HG03196 (cell line): ENCODE data around the gene ACSF3.

Experiments
- ATAC-seq: cut with Tn5 transposase; IDR thresholded peaks from one replicate; pipeline ENCODE4 v1.9.1; 2021; ENCODE audit not compliant: unreplicated experiment

ACSF3 gene

DNA sequence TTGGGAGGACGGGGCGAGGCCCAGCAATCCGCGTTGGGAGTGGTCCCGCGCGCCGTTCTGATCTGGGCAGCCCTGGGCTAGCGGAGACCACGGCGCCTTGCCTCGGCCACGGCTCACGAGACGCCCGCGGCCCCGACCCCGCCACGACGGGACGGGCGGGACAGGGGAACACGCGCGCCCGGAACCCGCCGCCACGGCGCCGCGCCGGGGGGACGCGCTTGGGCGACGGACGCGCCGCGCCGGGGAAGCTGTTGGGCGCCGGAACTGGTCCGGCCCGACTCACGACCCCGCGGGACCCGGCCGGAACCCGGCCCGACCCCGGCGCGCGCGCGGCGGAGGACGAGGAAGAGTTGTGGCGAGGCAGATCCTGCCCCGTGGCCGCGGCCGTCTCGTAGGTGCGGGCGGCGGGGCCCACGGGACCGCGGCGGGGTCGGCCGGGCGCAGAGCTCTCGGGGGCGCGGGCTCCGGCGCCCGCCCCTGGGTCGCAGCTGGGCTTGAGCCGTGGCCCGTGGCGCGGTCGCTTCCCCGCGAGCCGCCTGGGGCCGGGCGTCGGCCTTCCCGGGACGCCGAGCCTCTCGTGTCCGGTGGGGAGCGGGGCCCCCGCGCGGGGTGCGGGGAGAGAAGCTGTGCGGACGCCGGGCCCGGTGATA lies at the start of gene ACSF3:
TSS of gene ACSF3 (plus strand) at position 251 of the 650 bp plus-strand sequence. CDS start 6,830 bp downstream, outside the sequence.
- peak; percentile 47 for ATAC-seq

DNA sequence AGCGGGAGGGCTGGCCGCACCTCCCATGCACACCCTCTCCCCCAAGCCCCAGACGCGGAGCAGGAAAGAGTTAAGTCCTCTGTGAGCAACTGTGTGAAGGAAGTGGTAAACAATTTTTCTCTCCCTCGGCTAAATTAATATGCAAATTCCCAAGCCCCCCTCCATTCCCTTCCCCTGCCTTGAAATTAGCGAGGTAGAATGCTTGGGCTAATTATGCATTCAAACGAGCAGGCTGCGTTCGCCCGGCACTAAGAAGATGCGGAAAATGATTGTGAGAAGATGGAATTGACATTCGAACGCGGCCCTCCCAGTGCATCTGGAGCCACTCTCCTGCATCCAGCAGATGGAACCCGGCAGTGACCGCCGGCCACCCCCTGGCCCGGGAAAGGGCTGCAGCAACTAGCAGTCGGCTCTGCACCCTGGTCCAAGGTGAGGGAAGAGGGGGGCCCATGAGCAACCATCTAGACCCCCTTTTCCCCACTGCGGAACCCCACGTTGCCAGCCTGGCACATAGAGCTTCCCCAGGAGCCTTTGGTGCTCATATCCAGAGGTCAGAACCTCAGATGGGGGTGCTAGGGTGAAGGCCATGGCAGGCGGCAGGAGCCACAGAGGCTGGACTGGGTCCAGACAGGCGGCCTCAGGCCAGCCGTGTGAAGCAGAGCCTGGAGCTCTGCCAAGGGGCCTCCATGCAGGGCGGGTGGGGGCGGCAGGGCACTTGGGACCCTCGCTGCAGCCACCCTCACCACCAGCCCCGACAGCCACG lies 49.1 kb upstream of the ACSF3 start:
- ATAC-seq = no peak

DNA sequence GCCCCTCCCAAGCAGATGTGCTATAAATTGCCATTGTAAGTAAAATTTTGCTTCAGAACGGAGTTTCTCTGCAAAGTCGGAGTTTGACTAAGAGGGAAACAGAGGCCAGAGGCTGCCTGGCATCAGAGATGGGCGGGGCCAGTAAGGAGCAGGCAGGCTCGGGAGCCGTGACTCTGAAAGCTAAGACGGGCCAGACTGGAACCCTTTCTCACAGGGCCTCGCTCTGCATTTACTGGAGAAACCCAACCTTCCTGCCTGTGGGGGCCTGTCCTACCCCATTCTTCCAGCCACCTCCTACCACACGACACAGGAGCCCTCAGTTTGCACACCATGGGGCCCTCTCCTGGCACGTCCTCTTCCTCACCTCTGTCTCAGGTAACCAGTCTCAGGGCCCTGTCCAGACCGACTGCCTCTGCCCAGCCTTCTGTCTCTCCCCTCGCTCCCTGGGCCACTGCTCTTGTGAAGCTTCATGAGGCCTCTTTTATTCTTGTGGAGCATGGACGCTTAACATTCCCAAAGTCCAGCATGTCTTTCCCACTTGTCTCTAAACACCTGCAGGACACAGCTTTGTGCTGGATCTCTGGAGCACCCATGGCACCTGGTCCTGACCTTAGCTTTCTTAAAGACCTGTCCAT lies 48.4 kb upstream of the ACSF3 start:
- ATAC-seq = no peak

DNA sequence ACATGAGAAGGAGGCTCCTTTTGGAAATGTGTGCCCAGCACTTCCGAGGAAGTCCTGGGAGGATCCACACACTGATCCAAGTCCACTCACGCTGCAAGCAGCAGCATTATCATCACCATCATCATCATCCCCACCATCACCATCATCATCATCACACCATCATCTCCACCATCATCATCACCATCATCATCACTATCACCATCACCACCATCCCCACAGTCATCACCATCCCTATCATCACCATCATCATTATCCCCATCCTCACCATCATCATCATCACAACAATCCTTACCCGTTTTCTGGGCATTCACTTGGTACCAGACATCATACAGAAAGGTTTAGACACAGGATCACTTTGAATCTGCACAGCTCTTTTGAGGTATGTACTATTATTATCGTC lies 47.8 kb upstream of the ACSF3 start:
- no peak for ATAC-seq

- ATAC-seq = no peak
Measured at GRCh38 chr16:89046491-89046890, 47.2 kb upstream of the ACSF3 start.

- ATAC-seq = no peak
Measured at GRCh38 chr16:89047331-89048089, 46.1 kb upstream of the ACSF3 start.

DNA sequence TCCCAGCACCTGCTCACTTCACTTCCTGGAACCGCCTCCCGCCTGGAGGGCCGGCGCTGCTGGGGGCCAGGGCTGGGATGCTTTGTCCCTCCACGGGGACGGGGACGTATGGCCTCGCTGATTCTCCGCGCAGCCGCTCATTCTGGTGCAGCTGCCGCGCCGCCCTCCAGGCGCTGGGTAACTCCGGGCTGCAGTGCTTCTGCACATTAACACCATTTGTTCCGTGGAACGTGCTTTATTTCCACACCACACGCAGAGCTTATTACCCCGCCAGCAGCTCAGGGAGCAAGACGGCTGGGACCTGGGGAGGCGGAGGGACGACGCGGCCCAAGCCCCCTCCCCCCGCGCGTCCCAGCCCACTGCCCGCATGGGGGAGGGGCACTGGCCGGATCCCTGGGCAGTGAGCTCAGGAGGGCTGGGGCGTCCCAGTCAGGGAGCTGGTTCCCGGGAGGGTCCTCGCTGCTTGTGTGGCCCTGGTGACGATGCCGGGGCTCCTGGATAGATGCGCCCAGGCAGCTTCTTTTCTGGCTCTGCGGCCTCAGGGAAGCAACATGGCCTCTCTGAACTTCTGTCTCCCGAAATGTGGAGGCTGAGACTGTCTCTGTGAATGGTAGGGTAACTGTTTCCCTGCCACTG lies 45.4 kb upstream of the ACSF3 start:
- ATAC-seq = no peak

DNA sequence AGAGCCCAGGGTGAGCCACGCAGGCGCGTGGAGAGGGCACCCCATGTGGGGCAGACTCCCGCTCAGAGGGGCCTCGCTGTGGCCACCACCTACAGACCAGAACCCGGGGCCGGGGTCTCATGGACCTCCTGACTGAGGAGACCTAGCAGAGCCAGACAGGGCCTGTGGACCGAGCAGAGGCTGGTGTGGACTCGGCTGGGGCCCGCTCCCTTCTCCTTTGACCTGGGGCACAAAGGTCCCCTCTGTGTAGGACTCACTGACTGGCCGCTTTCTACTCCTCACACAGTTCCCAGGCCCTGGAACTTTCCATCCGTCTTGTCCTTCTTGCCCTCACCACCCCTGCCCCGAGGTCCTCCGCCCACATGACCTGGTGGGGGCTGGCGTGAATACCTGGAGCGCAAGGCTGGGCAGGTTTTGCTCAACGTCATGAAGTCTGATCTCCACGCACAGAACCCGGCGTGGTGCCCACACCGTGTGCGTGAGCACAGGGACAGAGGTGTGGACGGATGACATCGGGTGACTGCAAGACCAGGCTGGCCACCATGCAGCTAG lies 44.7 kb upstream of the ACSF3 start:
- no peak for ATAC-seq

DNA sequence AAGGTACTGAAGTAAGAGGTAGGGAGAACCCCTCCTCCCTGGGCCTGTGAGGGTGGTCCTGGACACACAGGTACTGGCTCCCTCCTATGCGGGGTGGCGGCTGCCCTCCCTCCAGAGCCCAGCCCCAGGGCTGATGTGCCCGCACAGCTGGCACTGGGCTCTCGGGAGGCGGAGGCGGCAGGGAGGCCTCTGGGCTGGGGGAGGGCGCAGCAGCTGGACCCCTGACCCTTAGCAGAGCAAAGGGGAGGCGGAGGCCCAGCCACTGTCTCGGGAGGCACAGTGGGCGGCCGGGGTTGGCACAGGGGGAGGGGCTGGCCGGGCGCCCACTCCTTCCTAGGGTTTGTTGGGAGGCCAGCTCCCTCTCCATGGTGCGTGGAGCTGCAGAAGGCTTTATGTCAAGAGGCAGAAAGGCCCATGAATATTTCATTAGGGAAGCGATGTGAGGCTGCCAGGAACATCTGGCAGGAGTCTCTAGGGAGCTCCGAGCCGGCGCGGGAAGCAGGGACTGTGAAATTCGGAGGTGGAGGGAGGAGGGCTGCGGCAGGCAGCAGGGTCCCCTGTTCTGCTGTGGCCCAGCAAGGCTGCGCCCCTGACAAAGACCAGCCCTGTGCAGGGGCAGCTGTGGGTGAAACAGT lies 44.1 kb upstream of the ACSF3 start:
- ATAC-seq = no peak

- no peak for ATAC-seq
Measured at GRCh38 chr16:89050119-89050867, 43.4 kb upstream of the ACSF3 start.

DNA sequence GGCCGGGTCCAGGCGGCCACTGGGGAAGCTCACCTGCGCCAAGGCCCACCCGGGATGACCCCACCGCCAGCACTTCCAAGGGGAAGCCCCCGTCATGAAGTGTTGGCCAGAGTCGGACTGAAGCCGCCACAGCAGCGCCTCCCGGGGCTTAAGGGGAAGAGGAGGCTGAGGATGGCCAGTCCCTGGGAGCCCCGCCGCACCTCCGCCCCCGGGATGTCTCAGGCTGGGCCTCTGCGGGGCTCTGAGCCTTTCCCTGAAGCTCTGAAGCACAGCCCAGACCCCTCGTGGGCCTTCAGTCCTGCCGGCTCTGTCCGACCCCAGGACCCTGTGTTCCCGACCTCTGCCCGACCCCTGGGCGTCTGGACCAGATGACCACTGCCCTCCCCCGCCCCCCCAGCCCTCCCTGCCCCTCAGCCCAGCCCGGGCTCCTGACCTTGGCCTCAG lies 42.8 kb upstream of the ACSF3 start:
- no peak for ATAC-seq

- no peak for ATAC-seq
Measured at GRCh38 chr16:89051521-89052166, 42.0 kb upstream of the ACSF3 start.

- ATAC-seq = no peak
Measured at GRCh38 chr16:89052191-89052889, 41.3 kb upstream of the ACSF3 start.

GRCh38 chr16:89052890-89053724 lies 40.5 kb upstream of the ACSF3 start:
- no peak for ATAC-seq

- ATAC-seq = no peak
Measured at GRCh38 chr16:89053725-89054029, 40.0 kb upstream of the ACSF3 start.

GRCh38 chr16:89054261-89054661 lies 39.4 kb upstream of the ACSF3 start:
- ATAC-seq = no peak

GRCh38 chr16:89054714-89055113 lies 38.9 kb upstream of the ACSF3 start:
- ATAC-seq = no peak

- no peak for ATAC-seq
Measured at GRCh38 chr16:89055313-89055712, 38.3 kb upstream of the ACSF3 start.
